Measurements from ENCODE around the gene FUBP1. TPM values are rescaled to one million over a fixed set of nuclear protein-coding genes. Genes with fewer than 3 reads are reported as not detected.
"Not testable (repeated sequence)": the region's sequence is repeated elsewhere in the genome, so short reads cannot be mapped to it uniquely, and the experiment has no call there.

Gene FUBP1
- total and polyA plus RNA-seq, 2 of the 13 experiments (the other 11 are each of a cell fraction or from before 2014, with no cell fraction given), result 98.1 to 166 TPM

GRCh38 chr1:77925956-77926355 is 52.9 kb downstream of the FUBP1 start (continued):
- TF ChIP-seq PLSCR1 (CRISPR knock-in tag; IDR thresholded peaks at IDR 0.05; ENCODE audit: borderline replicate concordance), result no peak

GRCh38 chr1:77925518-77925917 is 53.4 kb downstream of the FUBP1 start:
- BruUV-seq (replicated peaks), result no TSS peak
- DNase-seq (ENCODE audit: low spot score) (no peak), FAIRE-seq (no peak), ATAC-seq (no peak)
- H3K79me2 ChIP-seq (ENCODE audit: insufficient read depth, low read length), result no peaks in the 10 kb centered on the region
- intact Hi-C loops (cut with micrococcal nuclease; ENCODE audit: unreplicated experiment), result no loop called here
- no peak overlapping the region for H3K27ac ChIP-seq (ENCODE audit: extremely low read length, insufficient read depth, low read length)
- no peak overlapping the region for H3K9ac ChIP-seq (ENCODE audit: insufficient read depth, low read depth, low read length)
- no peaks in the 10 kb centered on the region for H3K4me1 ChIP-seq (ENCODE audit: insufficient read depth, low read length)
- H3K4me2 ChIP-seq (ENCODE audit: low read depth, low read length), result no peak overlapping the region
- CTCF ChIA-PET (ENCODE audit: low intra/inter-chr PET ratio, low total read pairs), result no interaction called here
- H3K9me3 ChIP-seq (ENCODE audit: low read length), result no peaks in the 10 kb centered on the region
- no peaks in the 10 kb centered on the region for H3K27me3 ChIP-seq (ENCODE audit: control insufficient read depth in 1 of 2, insufficient read depth in 2 of 2, low read length in 2 of 2)
- no peak overlapping the region for H3K4me3 ChIP-seq (replicated peaks in 1 of 3; ENCODE audit: insufficient read depth in 1 of 3, low read depth in 2 of 3, low read length in 3 of 3)
- POLR2A ChIA-PET, result no interaction called here
- in situ Hi-C loops (cut with HindIII; ENCODE audit: extremely low pct_ligation_motif_present, low pct_unique_long_range_greater_than_20kb), result no loop called here
- H2AFZ ChIP-seq (ENCODE audit: low read length), result no peak overlapping the region
- 91% methylated on average over 1 of the region's 1 CpG for WGBS (ENCODE audit: low lambda C conversion rate)
- no peaks in the 10 kb centered on the region for H3K36me3 ChIP-seq (replicated peaks in 1 of 2; ENCODE audit: control insufficient read depth in 1 of 2, insufficient read depth in 2 of 2, low read length in 2 of 2)
- no peaks in the 10 kb centered on the region for H4K20me1 ChIP-seq (ENCODE audit: insufficient read depth, low read length)
- TF ChIP-seq ZNF281 (CRISPR knock-in tag; IDR thresholded peaks at IDR 0.05; ENCODE audit: borderline replicate concordance) (no peak), ZNF234 (CRISPR knock-in tag; conservative IDR thresholded peaks at IDR 0.05) (no peak), ZNF570 (CRISPR knock-in tag; IDR thresholded peaks at IDR 0.05; ENCODE audit: borderline replicate concordance) (no peak), ZNF652 (CRISPR knock-in tag; IDR thresholded peaks at IDR 0.05; ENCODE audit: borderline replicate concordance, low read depth) (no peak), ELK4 (CRISPR knock-in tag; IDR thresholded peaks at IDR 0.05; ENCODE audit: borderline replicate concordance) (no peak), HNRNPL (IDR thresholded peaks at IDR 0.05; ENCODE audit: low read depth, low read length) (no peak)

- H3K27ac ChIP-seq (ENCODE audit: extremely low read length, insufficient read depth, low read length); intact Hi-C loops (cut with micrococcal nuclease; ENCODE audit: unreplicated experiment); BruUV-seq (replicated peaks); ATAC-seq; H4K20me1 ChIP-seq (ENCODE audit: insufficient read depth, low read length); CTCF ChIA-PET (ENCODE audit: low intra/inter-chr PET ratio, low total read pairs); H3K79me2 ChIP-seq (ENCODE audit: insufficient read depth, low read length); H2AFZ ChIP-seq (ENCODE audit: low read length); H3K4me1 ChIP-seq (ENCODE audit: insufficient read depth, low read length); DNase-seq (ENCODE audit: low spot score); H3K27me3 ChIP-seq (ENCODE audit: control insufficient read depth in 1 of 2, insufficient read depth in 2 of 2, low read length in 2 of 2); H3K9ac ChIP-seq (ENCODE audit: insufficient read depth, low read depth, low read length); H3K9me3 ChIP-seq (ENCODE audit: low read length); H3K36me3 ChIP-seq (replicated peaks in 1 of 2; ENCODE audit: control insufficient read depth in 1 of 2, insufficient read depth in 2 of 2, low read length in 2 of 2); FAIRE-seq; H3K4me2 ChIP-seq (ENCODE audit: low read depth, low read length); in situ Hi-C loops (cut with HindIII; ENCODE audit: extremely low pct_ligation_motif_present, low pct_unique_long_range_greater_than_20kb); H3K4me3 ChIP-seq (replicated peaks in 1 of 3; ENCODE audit: insufficient read depth in 1 of 3, low read depth in 2 of 3, low read length in 3 of 3); POLR2A ChIA-PET: not testable (repeated sequence)
- 86% methylated on average over 5 of the region's 5 CpGs for WGBS (ENCODE audit: low lambda C conversion rate)
Observed at GRCh38 chr1:77918918-77919317, 60.0 kb downstream of the FUBP1 start.
